ENCODE data around the gene OR8B8. TPM values are rescaled to one million over a fixed set of nuclear protein-coding genes. Genes with fewer than 3 reads are reported as not detected.
"Not testable (repeated sequence)": the region's sequence is repeated elsewhere in the genome, so short reads cannot be mapped to it uniquely, and the experiment has no call there.

OR8B8 gene
- total RNA-seq, 2 donors from 2014 or later: not detected

- intact Hi-C loops (cut with DNase I): no loop called here
- Histone ChIP-seq H3K4me3 (no peak overlapping the region), H3K27me3 (replicated peaks; ENCODE audit: insufficient read depth) (no peaks in the 10 kb centered on the region), H3K9me3 (no peaks in the 10 kb centered on the region), H3K27ac (no peak overlapping the region), H3K36me3 (no peaks in the 10 kb centered on the region), H3K4me1 (replicated peaks) (no peaks in the 10 kb centered on the region)
- 72% methylated on average over 3 of the region's 3 CpGs for WGBS
- TF ChIP-seq CTCF (IDR thresholded peaks at IDR 0.05): no peak
- no peak for TF ChIP-seq POLR2AphosphoS5 (IDR thresholded peaks at IDR 0.05)
- TF ChIP-seq POLR2A (IDR thresholded peaks at IDR 0.05): no peak
- DNase-seq (ENCODE audit: low spot score): no peak
Measured at GRCh38 chr11:124463324-124463723, 17.8 kb upstream of the OR8B8 start.

GRCh38 chr11:124460459-124460858, 15.0 kb upstream of the OR8B8 start:
- no peak for TF ChIP-seq POLR2AphosphoS5 (IDR thresholded peaks at IDR 0.05)
- TF ChIP-seq POLR2A (IDR thresholded peaks at IDR 0.05): no peak
- no peak for TF ChIP-seq CTCF (IDR thresholded peaks at IDR 0.05)
- no peak for DNase-seq (ENCODE audit: low spot score)

GRCh38 chr11:124459379-124459778, 13.9 kb upstream of the OR8B8 start:
- H3K36me3 ChIP-seq; H3K9me3 ChIP-seq; intact Hi-C loops (cut with DNase I); H3K27ac ChIP-seq; H3K4me1 ChIP-seq (replicated peaks); DNase-seq (ENCODE audit: low spot score); H3K4me3 ChIP-seq; H3K27me3 ChIP-seq (replicated peaks; ENCODE audit: insufficient read depth): not testable (repeated sequence)
- 94% methylated on average over 7 of the region's 7 CpGs for whole genome bisulfite sequencing

More at GRCh38 chr11:124460459-124460858, 15.0 kb upstream of the OR8B8 start:
- intact Hi-C loops (cut with DNase I): no loop called here
- Histone ChIP-seq H3K9me3 (no peaks in the 10 kb centered on the region), H3K36me3 (no peaks in the 10 kb centered on the region), H3K27ac (no peak overlapping the region), H3K4me1 (replicated peaks) (no peaks in the 10 kb centered on the region), H3K4me3 (no peak overlapping the region), H3K27me3 (replicated peaks; ENCODE audit: insufficient read depth) (no peaks in the 10 kb centered on the region)
- WGBS: 96% methylated on average over 1 of the region's 1 CpG

- Histone ChIP-seq H3K36me3 (no peaks in the 10 kb centered on the region), H3K9me3 (no peaks in the 10 kb centered on the region), H3K27me3 (replicated peaks; ENCODE audit: insufficient read depth) (no peaks in the 10 kb centered on the region), H3K4me3 (no peak overlapping the region), H3K4me1 (replicated peaks) (no peaks in the 10 kb centered on the region), H3K27ac (no peak overlapping the region)
- TF ChIP-seq POLR2A (IDR thresholded peaks at IDR 0.05) (no peak), POLR2AphosphoS5 (IDR thresholded peaks at IDR 0.05) (no peak), CTCF (IDR thresholded peaks at IDR 0.05) (no peak)
- intact Hi-C loops (cut with DNase I): no loop called here
- WGBS: 34% methylated on average over 2 of the region's 2 CpGs
- DNase-seq (ENCODE audit: low spot score): no peak
Measured at GRCh38 chr11:124454552-124454951, 9.1 kb upstream of the OR8B8 start.

GRCh38 chr11:124446916-124447315, 1.4 kb upstream of the OR8B8 start:
- DNase-seq (ENCODE audit: low spot score): no peak
- Histone ChIP-seq H3K27me3 (replicated peaks; ENCODE audit: insufficient read depth) (no peaks in the 10 kb centered on the region), H3K4me1 (replicated peaks) (no peaks in the 10 kb centered on the region), H3K9me3 (no peaks in the 10 kb centered on the region), H3K36me3 (no peaks in the 10 kb centered on the region), H3K27ac (no peak overlapping the region), H3K4me3 (no peak overlapping the region)
- intact Hi-C loops (cut with DNase I): no loop called here
- TF ChIP-seq POLR2A (IDR thresholded peaks at IDR 0.05) (no peak), POLR2AphosphoS5 (IDR thresholded peaks at IDR 0.05) (no peak), CTCF (IDR thresholded peaks at IDR 0.05) (no peak)
- 86% methylated on average over 1 of the region's 1 CpG for WGBS
